ENCODE data around the gene HERC6. TPM values are rescaled to one million over a fixed set of nuclear protein-coding genes. Genes with fewer than 3 reads are reported as not detected.

Gene HERC6
- total and polyA plus RNA-seq, 9 of the 15 experiments (the other 6 are each of a cell fraction or from before 2014, with no cell fraction given) = 0.01 to 0.68 (median 0.15) TPM

- CTCF ChIA-PET (ENCODE audit: low intra/inter-chr PET ratio) = no interaction called here
- Histone ChIP-seq H3K27ac (ENCODE audit: extremely low read depth, low read depth, low read length) (no peak overlapping the region), H3K9ac (ENCODE audit: insufficient read depth in 1 of 2, low read depth in 2 of 2, low read length in 2 of 2) (no peak overlapping the region), H2AFZ (ENCODE audit: low read depth, low read length) (no peak overlapping the region), H3K79me2 (ENCODE audit: control insufficient read depth, insufficient read depth, low read length) (no peaks in the 10 kb centered on the region), H3K4me2 (ENCODE audit: insufficient read depth, low read length) (no peak overlapping the region), H3K4me1 (replicated peaks in 1 of 2; ENCODE audit: control insufficient read depth in 2 of 2, insufficient read depth in 2 of 2, low read length in 2 of 2) (no peaks in the 10 kb centered on the region), H3K36me3 (ENCODE audit: control insufficient read depth, insufficient read depth, low read length) (no peaks in the 10 kb centered on the region), H3K9me1 (ENCODE audit: control insufficient read depth, insufficient read depth, low read length) (no peaks in the 10 kb centered on the region), H4K20me1 (replicated peaks; ENCODE audit: control insufficient read depth, insufficient read depth, low read length) (no peaks in the 10 kb centered on the region), H3K9me3 (replicated peaks; ENCODE audit: control insufficient read depth, insufficient read depth, low read depth, low read length) (no peaks in the 10 kb centered on the region), H3K27me3 (ENCODE audit: control insufficient read depth in 2 of 2, insufficient read depth in 2 of 2, low read length in 2 of 2) (peaks cover 0 to under 1% of the 10 kb centered on the region in 2 experiments; a peak in 2 of 5 replicates), H3K4me3 (no peak overlapping the region)
- intact Hi-C loops (cut with micrococcal nuclease) = no loop called here
- TF ChIP-seq XRCC4 (IDR thresholded peaks at IDR 0.05; ENCODE audit: extremely low read depth, insufficient read depth, insufficient read length) (no peak), SMARCA5 (IDR thresholded peaks at IDR 0.05) (no peak), NCOA2 (IDR thresholded peaks at IDR 0.05; ENCODE audit: partially characterized antibody in 2 of 2) (no peak), RBM34 (IDR thresholded peaks at IDR 0.05; ENCODE audit: borderline replicate concordance, insufficient read depth, low read length) (no peak), RREB1 (CRISPR knock-in tag; IDR thresholded peaks at IDR 0.05) (no peak), ZBTB8A (IDR thresholded peaks at IDR 0.05; ENCODE audit: partially characterized antibody) (no peak), ZNF445 (CRISPR knock-in tag; IDR thresholded peaks at IDR 0.05; ENCODE audit: low read depth) (no peak), HDAC3 (IDR thresholded peaks at IDR 0.05; ENCODE audit: borderline replicate concordance, partially characterized antibody) (no peak), TFAM (CRISPR knock-in tag; conservative IDR thresholded peaks at IDR 0.05) (no peak), HDAC8 (tag; IDR thresholded peaks at IDR 0.05) (no peak)
- TF ChIP-seq, protein P1, sequence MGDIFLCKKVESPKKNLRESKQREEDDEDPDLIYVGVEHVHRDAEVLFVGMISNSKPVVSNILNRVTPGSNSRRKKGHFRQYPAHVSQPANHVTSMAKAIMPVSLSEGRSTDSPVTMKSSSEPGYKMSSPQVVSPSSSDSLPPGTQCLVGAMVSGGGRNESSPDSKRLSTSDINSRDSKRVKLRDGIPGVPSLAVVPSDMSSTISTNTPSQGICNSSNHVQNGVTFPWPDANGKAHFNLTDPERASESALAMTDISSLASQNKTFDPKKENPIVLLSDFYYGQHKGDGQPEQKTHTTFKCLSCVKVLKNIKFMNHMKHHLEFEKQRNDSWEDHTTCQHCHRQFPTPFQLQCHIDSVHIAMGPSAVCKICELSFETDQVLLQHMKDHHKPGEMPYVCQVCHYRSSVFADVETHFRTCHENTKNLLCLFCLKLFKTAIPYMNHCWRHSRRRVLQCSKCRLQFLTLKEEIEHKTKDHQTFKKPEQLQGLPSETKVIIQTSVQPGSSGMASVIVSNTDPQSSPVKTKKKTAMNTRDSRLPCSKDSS (IDR thresholded peaks at IDR 0.05; ENCODE audit: low read depth, partially characterized antibody) = no peak
- ATAC-seq (no peak), DNase-seq (ENCODE audit: extremely low read depth in 1 of 4, low spot score in 3 of 4) (no peak), FAIRE-seq (no peak)
- in situ Hi-C loops (cut with MboI) = no loop called here
- no TSS peak for BruUV-seq (replicated peaks)
- POLR2A ChIA-PET = interaction anchor here (0.6 kb wide), 1 partner anchor 20 kb away, joined by 3 read pairs; no protein-coding TSS in a partner anchor
Measured at GRCh38 chr4:88449290-88449689, 70.6 kb downstream of the HERC6 start.
